Astrocyte of the spinal cord (primary cell): Measurements from ENCODE around the gene KIAA0040.

Experiments used
- DNase-seq: peaks from one replicate; pipeline ENCODE4 v3.0.0; 2011; ENCODE audit warnings: low read depth, low spot score
- H3K4me3 ChIP-seq: 2 replicates; pipeline ENCODE4 v1.5.1; 2011; ENCODE audit warnings: low read depth, mild to moderate bottlenecking, low read length, moderate library complexity
- in situ Hi-C: cut with HindIII; loops from 2 replicates; pipeline ENCODE4 v1.10.0; 2017; ENCODE audit warnings: low sequenced_read_pairs
- TF ChIP-seq, protein P1 (sequence below): IDR thresholded peaks from 2 replicates; pipeline ENCODE4 v1.5.1; 2012; ENCODE audit warnings: low read depth, mild to moderate bottlenecking, low read length, inconsistent platforms

The KIAA0040 gene

DNA sequence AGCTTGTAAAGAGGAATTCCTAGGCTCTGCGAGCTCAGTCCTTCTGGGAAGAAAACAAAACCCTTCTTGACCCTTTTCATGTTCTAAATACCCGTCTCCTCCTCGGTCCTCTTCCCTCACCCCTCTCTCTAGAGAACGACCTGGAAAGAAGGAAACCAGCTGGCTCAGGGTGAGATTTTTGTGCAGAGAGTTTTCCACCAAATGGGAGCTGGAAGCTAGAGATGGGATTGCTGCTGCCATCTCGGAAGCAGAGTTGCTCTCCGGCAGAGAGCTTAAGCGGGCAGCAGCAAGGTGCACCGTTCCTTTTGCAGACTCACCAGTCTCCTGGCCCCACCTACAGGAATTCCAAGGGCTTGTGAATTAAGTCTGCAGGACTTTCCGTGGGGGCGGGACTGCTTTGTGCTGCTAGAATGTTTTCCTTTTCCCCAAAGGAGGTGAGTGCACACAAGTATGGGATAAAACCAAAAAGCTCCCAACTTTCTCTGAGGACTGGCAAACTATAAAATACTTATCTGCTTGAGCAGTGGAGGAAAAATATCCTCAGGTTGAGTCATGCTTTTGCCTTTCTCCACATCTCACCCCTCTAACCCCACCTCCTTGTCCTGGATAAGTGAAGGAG is 29.1 kb upstream of the KIAA0040 start:
- H3K4me3 ChIP-seq: no peak overlapping the region
- in situ Hi-C loops: no loop called here
- no peak for DNase-seq
- TF ChIP-seq, protein P1, sequence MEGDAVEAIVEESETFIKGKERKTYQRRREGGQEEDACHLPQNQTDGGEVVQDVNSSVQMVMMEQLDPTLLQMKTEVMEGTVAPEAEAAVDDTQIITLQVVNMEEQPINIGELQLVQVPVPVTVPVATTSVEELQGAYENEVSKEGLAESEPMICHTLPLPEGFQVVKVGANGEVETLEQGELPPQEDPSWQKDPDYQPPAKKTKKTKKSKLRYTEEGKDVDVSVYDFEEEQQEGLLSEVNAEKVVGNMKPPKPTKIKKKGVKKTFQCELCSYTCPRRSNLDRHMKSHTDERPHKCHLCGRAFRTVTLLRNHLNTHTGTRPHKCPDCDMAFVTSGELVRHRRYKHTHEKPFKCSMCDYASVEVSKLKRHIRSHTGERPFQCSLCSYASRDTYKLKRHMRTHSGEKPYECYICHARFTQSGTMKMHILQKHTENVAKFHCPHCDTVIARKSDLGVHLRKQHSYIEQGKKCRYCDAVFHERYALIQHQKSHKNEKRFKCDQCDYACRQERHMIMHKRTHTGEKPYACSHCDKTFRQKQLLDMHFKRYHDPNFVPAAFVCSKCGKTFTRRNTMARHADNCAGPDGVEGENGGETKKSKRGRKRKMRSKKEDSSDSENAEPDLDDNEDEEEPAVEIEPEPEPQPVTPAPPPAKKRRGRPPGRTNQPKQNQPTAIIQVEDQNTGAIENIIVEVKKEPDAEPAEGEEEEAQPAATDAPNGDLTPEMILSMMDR: no peak

DNA sequence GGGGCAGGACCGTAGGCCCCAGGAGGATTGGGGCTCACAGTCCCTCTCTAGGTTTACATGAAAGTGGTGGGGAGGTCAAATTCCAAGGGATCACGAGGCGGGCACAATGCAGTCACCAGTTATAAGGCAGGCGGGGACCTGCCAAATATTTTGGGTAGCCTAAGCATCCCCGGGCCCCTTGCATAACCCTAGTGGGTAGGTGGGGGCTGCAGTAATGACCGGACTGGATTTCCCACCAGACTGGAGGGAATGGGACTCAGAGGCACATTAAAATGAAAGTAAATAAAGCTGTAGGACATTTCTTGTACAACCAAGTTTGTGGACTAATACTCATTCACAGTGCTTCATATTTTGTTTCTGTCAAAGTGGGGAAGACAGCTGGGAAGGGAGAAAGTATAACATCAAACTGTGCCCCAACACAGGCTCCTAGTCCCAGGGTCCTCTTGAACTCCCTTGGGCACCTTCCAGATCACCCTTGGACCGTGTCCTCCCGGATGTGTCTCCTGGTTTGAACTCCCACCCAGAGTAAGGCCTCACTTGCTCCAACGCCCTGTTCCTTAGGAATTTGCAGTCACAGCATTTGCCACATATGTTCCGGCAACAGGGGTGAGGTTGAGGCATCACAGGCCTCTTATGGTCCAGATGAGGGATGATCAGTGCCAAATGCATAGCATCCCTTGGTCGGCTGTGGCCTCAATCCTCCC is 28.4 kb upstream of the KIAA0040 start:
- H3K4me3 ChIP-seq: no peak overlapping the region
- TF ChIP-seq, protein P1: no peak
- in situ Hi-C loops: no loop called here
- no peak for DNase-seq

DNA sequence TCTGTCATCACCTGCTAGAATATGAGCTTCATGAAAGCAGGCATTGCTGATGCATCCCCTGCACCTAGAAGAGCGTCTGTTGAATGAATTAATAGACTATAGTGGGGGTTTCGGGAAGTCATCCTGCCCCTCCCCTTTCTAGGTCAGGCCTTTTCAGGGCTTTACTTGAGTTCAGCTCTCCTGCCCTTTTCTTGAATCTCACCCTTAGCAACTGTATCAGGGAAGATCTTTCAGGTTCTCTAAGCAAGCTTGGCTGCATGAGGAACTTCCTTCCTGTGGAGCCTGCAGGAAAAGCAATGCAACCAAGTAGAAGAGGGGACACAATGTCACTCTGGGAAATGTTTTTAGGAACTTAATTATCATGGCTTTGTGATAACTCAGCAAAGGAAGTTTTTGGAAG is 27.2 kb upstream of the KIAA0040 start:
- TF ChIP-seq, protein P1: no peak
- in situ Hi-C loops: no loop called here
- no peak overlapping the region for H3K4me3 ChIP-seq
- no peak for DNase-seq

DNA sequence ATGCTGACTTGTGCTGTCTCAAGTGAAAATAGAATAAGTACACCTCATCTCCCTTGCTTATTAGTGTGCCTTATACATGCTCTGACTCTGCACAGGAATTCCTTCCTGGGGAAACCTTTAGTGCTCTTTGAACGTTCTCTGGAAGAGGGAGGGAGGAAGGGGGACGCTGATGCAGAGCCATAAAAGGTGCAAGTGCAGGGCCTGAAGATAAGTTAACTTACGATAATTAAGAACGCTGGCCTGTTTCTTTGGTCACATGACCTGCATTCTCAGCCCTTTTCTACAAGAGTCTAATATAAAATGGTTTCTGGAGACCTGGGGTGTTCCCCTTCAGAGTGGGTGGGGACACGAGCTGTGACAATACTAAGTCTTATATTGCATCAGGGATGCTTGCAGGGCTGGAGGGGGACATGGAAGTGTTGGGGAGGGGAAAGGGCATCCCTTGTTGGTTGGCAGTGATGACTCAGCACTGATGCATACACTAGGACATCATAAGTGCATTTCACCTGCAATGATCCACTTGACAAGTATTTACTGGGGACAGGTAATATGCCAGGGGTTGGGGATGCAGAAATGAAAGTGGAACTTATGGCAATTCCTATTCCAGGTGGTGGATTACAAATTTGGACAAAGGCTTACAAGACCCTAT is 26.3 kb upstream of the KIAA0040 start:
- in situ Hi-C loops: no loop called here
- no peak for DNase-seq
- H3K4me3 ChIP-seq: no peak overlapping the region
- TF ChIP-seq, protein P1: no peak

DNA sequence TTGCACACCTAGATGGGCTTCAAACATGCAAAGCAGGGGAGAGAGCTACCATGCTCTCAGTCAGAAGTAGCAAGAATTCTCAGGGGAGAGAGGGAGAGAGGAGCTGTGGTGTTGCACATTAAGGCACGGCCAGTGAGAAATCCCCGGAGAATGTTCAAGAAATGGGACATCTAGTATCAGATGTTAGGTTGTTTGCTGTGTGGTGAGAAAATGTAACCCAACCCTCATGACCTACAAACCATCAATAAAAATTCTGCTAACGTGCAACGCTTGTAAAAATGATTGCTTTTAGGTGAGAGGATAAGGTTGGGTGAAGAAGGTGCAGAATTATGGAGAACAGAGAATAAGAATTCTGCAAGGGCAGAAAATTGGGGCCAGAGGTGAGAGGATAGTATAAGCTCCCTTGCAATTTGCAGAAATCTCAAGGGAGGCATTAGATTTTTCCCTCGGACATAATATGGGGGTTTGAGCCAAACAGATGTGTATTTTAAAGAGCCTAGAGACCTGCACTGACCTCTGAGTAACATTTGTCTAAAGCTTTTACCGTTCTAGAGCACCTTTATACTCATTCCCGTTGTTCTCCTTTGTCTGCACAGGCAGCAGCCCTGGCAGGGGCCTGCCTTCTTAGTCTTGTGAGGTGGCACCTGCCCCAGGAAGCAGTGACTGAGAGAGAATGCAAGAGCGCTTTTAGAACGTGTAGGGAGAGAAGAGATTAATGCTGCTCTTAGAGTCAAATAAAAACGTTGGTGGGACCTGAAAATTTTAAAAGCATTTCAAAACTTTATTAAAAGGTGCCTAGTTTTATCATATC is 25.4 kb upstream of the KIAA0040 start:
- DNase-seq: no peak
- in situ Hi-C loops: no loop called here
- H3K4me3 ChIP-seq: no peak overlapping the region
- TF ChIP-seq, protein P1: no peak

DNA sequence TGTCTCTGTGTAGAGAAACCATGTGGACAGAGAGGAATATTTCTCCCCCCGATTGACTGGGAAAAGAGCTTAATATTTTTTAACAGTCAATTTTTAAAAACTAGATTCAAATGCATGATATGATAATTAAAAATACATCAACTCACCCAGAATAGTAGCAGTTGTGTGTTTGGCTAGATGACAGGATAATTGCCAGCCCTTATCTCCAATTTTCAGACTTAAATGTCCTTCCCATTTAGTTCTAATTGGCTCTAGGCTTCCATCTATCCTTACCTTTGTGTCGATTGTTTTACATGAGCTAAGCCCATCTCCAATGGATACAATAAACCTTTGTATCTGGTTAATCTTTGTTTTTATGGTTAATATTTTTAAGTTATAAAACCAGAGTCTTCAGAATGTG is 23.9 kb upstream of the KIAA0040 start:
- DNase-seq: no peak
- TF ChIP-seq, protein P1: no peak
- in situ Hi-C loops: no loop called here
- no peak overlapping the region for H3K4me3 ChIP-seq
